H1 (cell line): ENCODE data around the gene KIF25. TPM values are rescaled to one million over a fixed set of nuclear protein-coding genes. Genes with fewer than 3 reads are reported as not detected.

Source experiments
- CTCF ChIA-PET: fragments of 300-600 bp; sonication (Branson Sonifier 250); formaldehyde crosslinking; loops from one replicate; lab custom pipeline; 2021; ENCODE audit not compliant: partially characterized antibody; lab: Charles Lee
- POLR2A ChIA-PET: fragments of 300-600 bp; sonication (Branson Sonifier 250); formaldehyde crosslinking; loops from one replicate; lab custom pipeline; 2021; ENCODE audit warnings: inconsistent platforms; ENCODE audit not compliant: partially characterized antibody; lab: Charles Lee
- DNase-seq, 2 experiments: peaks; one replicate each; pipeline versions ENCODE4 v3.0.0 to v3.0.0-alpha.2; 2010 to 2022; ENCODE audit warnings: low spot score in 2 of 2, low read depth in 1 of 2, mixed read lengths in 1 of 2
- FAIRE-seq: peaks from 2 replicates; lab custom pipeline; 2011; peaks lifted over from hg19 to GRCh38; lab: Jason Lieb, UNC
- H2AFZ ChIP-seq: 2 replicates; pipeline ENCODE4 v1.8.1; 2012; ENCODE audit warnings: low read length, inconsistent platforms
- H2AK5ac ChIP-seq: 2 replicates; pipeline ENCODE4 v1.6.1; 2013; ENCODE audit warnings: low read depth, low read length
- H2BK120ac ChIP-seq: replicated peaks from 2 replicates; pipeline ENCODE3; 2013; ENCODE audit warnings: low read depth, low read length, inconsistent platforms
- H2BK12ac ChIP-seq: 2 replicates; pipeline ENCODE4 v1.6.1; 2013; ENCODE audit warnings: low read depth, low read length
- H2BK15ac ChIP-seq: 2 replicates; pipeline ENCODE4 v1.6.1; 2013; ENCODE audit warnings: low read length
- H2BK20ac ChIP-seq: 2 replicates; pipeline ENCODE4 v1.6.1; 2013; ENCODE audit warnings: low read length
- H2BK5ac ChIP-seq: 2 replicates; pipeline ENCODE4 v1.6.1; 2013; ENCODE audit warnings: low read depth, low read length
- H3K14ac ChIP-seq: 2 replicates; pipeline ENCODE4 v1.6.1; 2013; ENCODE audit warnings: inconsistent platforms; ENCODE audit not compliant: insufficient read length
- H3K18ac ChIP-seq: 2 replicates; pipeline ENCODE4 v1.6.1; 2013; ENCODE audit warnings: low read length; ENCODE audit errors: extremely low read depth
- H3K23ac ChIP-seq: 2 replicates; pipeline ENCODE4 v1.6.1; 2013; ENCODE audit warnings: inconsistent platforms; ENCODE audit not compliant: insufficient read length
- H3K23me2 ChIP-seq: 2 replicates; pipeline ENCODE4 v1.6.1; 2013; ENCODE audit warnings: low read depth, low read length
- H3K27ac ChIP-seq: 2 replicates; pipeline ENCODE4 v1.6.1; 2011; ENCODE audit warnings: low read depth, low read length, inconsistent platforms
- H3K27me3 ChIP-seq, 4 experiments: replicated peaks in 1 of 4; 1 replicate in 1 of 4; 2 replicates in 3 of 4; pipeline versions ENCODE4 v1.6.1 to v1.8.1; 2011 to 2013; ENCODE audit warnings: low read length in 3 of 4, mild to moderate bottlenecking in 3 of 4, inconsistent platforms in 2 of 4, mixed read lengths in 2 of 4, moderate library complexity in 1 of 4; ENCODE audit not compliant: control insufficient read depth in 3 of 4, insufficient read depth in 3 of 4; ENCODE audit errors: extremely low read depth in 1 of 4
- H3K36me3 ChIP-seq, 4 experiments: 2 replicates each; pipeline versions ENCODE4 v1.6.1 to v1.8.1; 2011 to 2013; ENCODE audit warnings: mild to moderate bottlenecking in 4 of 4, low read length in 3 of 4, moderate library complexity in 2 of 4, control low read depth in 1 of 4, inconsistent platforms in 1 of 4; ENCODE audit not compliant: insufficient read depth in 4 of 4, control insufficient read depth in 2 of 4
- H3K4ac ChIP-seq: replicated peaks from 2 replicates; pipeline ENCODE3; 2013; ENCODE audit warnings: low read length, low read depth, mixed read lengths, inconsistent platforms; ENCODE audit not compliant: insufficient read length
- H3K4me1 ChIP-seq, 4 experiments: replicated peaks in 1 of 4; 1 replicate in 1 of 4; 2 replicates in 3 of 4; pipeline versions ENCODE4 v1.6.1 to v1.8.1; 2011 to 2013; ENCODE audit warnings: low read length in 3 of 4, inconsistent platforms in 2 of 4, mixed read lengths in 1 of 4; ENCODE audit not compliant: insufficient read depth in 4 of 4, control insufficient read depth in 3 of 4
- H3K4me2 ChIP-seq, 2 experiments: 2 replicates each; pipeline versions ENCODE4 v1.6.1 to v1.8.1; 2011 to 2013; ENCODE audit warnings: low read depth in 2 of 2, low read length in 2 of 2, control low read depth in 1 of 2, inconsistent platforms in 1 of 2, mild to moderate bottlenecking in 1 of 2; ENCODE audit not compliant: insufficient read depth in 1 of 2
- H3K4me3 ChIP-seq, 4 experiments: fragments of 200-600, 300-600 bp in 1 of 4; sonication (generic), shearing (Covaris generic), sonication (Bioruptor Twin) in 1 of 4; 2 replicates each; pipeline versions ENCODE4 v1.5.1 to v1.8.1; 2011 to 2016; ENCODE audit warnings: low read length in 4 of 4, low read depth in 3 of 4, control low read depth in 2 of 4, inconsistent platforms in 2 of 4, mild to moderate bottlenecking in 2 of 4, mixed read lengths in 1 of 4, moderate library complexity in 1 of 4; ENCODE audit not compliant: insufficient read depth in 2 of 4; ENCODE audit errors: extremely low read depth in 1 of 4
- H3K56ac ChIP-seq: replicated peaks from 2 replicates; pipeline ENCODE3; 2013; ENCODE audit warnings: low read depth, mild to moderate bottlenecking, mixed read lengths, low read length, inconsistent platforms; ENCODE audit not compliant: insufficient read length
- H3K79me1 ChIP-seq: 2 replicates; pipeline ENCODE4 v1.6.1; 2013; ENCODE audit warnings: low read depth, low read length, control low read depth
- H3K79me2 ChIP-seq, 2 experiments: 2 replicates each; pipeline versions ENCODE4 v1.6.1 to v1.8.1; 2012 to 2013; ENCODE audit warnings: low read length in 2 of 2, mild to moderate bottlenecking in 2 of 2, inconsistent platforms in 1 of 2; ENCODE audit not compliant: insufficient read depth in 2 of 2, control insufficient read depth in 1 of 2
- H3K9ac ChIP-seq, 4 experiments: replicated peaks in 1 of 4; 1 replicate in 1 of 4; 2 replicates in 3 of 4; pipeline versions ENCODE4 v1.6.1 to v1.8.1; 2011 to 2013; ENCODE audit warnings: low read depth in 3 of 4, low read length in 3 of 4, control low read depth in 2 of 4, mild to moderate bottlenecking in 2 of 4, moderate library complexity in 2 of 4, inconsistent platforms in 1 of 4; ENCODE audit errors: extremely low read depth in 1 of 4
- H3K9me3 ChIP-seq, 2 experiments: 2 replicates each; pipeline versions ENCODE4 v1.6.1 to v1.8.1; 2012 to 2013; ENCODE audit warnings: mild to moderate bottlenecking in 2 of 2, moderate library complexity in 2 of 2, control low read depth in 1 of 2, inconsistent platforms in 1 of 2, low read depth in 1 of 2, low read length in 1 of 2, mixed read lengths in 1 of 2; ENCODE audit not compliant: insufficient read depth in 2 of 2
- H4K20me1 ChIP-seq, 2 experiments: replicated peaks in 1 of 2; 2 replicates each; pipeline versions ENCODE3 to v1.8.1; 2011 to 2013; ENCODE audit warnings: inconsistent platforms in 2 of 2, low read length in 2 of 2, mild to moderate bottlenecking in 1 of 2; ENCODE audit not compliant: insufficient read depth in 2 of 2, control insufficient read depth in 1 of 2
- H4K5ac ChIP-seq: 2 replicates; pipeline ENCODE4 v1.6.1; 2013; ENCODE audit warnings: low read length, low read depth, mixed read lengths, inconsistent platforms; ENCODE audit not compliant: insufficient read length
- H4K8ac ChIP-seq: 2 replicates; pipeline ENCODE4 v1.8.0; 2013; ENCODE audit warnings: mild to moderate bottlenecking, moderate library complexity, low read length, inconsistent platforms; ENCODE audit not compliant: insufficient read depth; ENCODE audit errors: extremely low read depth
- H4K91ac ChIP-seq: replicated peaks from 2 replicates; pipeline ENCODE3; 2013; ENCODE audit warnings: low read length, mixed read lengths, inconsistent platforms; ENCODE audit not compliant: insufficient read length
- CEBPB ChIP-seq: IDR thresholded peaks from 2 replicates; pipeline ENCODE4 v1.6.1; 2012; ENCODE audit warnings: low read depth, low read length
- CHD1 ChIP-seq: IDR thresholded peaks from 2 replicates; pipeline ENCODE4 v1.6.1; 2012; ENCODE audit warnings: low read depth, low read length, improper control_type of control experiment
- EP300 ChIP-seq, 2 experiments: IDR thresholded peaks; 1 replicate in 1 of 2; 2 replicates in 1 of 2; pipeline ENCODE4 v1.6.1; 2011 to 2012; ENCODE audit warnings: low read depth in 2 of 2, low read length in 2 of 2, mild to moderate bottlenecking in 2 of 2, borderline replicate concordance in 1 of 2, inconsistent platforms in 1 of 2, moderate library complexity in 1 of 2
- EZH2 ChIP-seq: fragments of 200-600 bp; sonication (generic); IDR thresholded peaks from 2 replicates; pipeline ENCODE4 v1.7.1; 2012; ENCODE audit warnings: low read depth, mild to moderate bottlenecking, moderate library complexity, low read length, inconsistent platforms; ENCODE audit not compliant: severe bottlenecking
- HDAC2 ChIP-seq, 2 experiments: fragments of 300-600 bp in 1 of 2; sonication (generic) in 1 of 2; IDR thresholded peaks; 2 replicates each; pipeline ENCODE4 v1.6.1; 2011 to 2012; ENCODE audit warnings: low read depth in 2 of 2, low read length in 2 of 2, mild to moderate bottlenecking in 2 of 2, moderate library complexity in 2 of 2, borderline replicate concordance in 1 of 2, inconsistent platforms in 1 of 2
- HDAC6 ChIP-seq: IDR thresholded peaks from one replicate; pipeline ENCODE4 v1.7.1; 2012; ENCODE audit warnings: low read depth, mild to moderate bottlenecking, inconsistent platforms, low read length, moderate library complexity
- KDM5A ChIP-seq: fragments of 200-600 bp; IDR thresholded peaks from 2 replicates; pipeline ENCODE4 v1.7.1; 2012; ENCODE audit warnings: mild to moderate bottlenecking, low read length, inconsistent platforms, mixed read lengths
- POLR2A ChIP-seq, 2 experiments: IDR thresholded peaks; 1 replicate in 1 of 2; 2 replicates in 1 of 2; pipeline ENCODE4 v1.6.1; 2011; ENCODE audit warnings: low read depth in 2 of 2, low read length in 2 of 2, mild to moderate bottlenecking in 2 of 2; ENCODE audit errors: control extremely low read depth in 1 of 2
- POU5F1 ChIP-seq: IDR thresholded peaks from 2 replicates; pipeline ENCODE4 v1.6.1; 2011; ENCODE audit warnings: low read depth, mild to moderate bottlenecking, low read length, moderate library complexity
- SAP30 ChIP-seq: fragments of 300-600 bp; sonication (generic); IDR thresholded peaks from 2 replicates; pipeline ENCODE4 v1.7.1; 2012; ENCODE audit warnings: low read length, moderate library complexity, mild to moderate bottlenecking, inconsistent platforms; ENCODE audit not compliant: insufficient read depth, insufficient replicate concordance
- ZNF274 ChIP-seq: IDR thresholded peaks from 2 replicates; pipeline ENCODE4 v1.7.0; 2012; ENCODE audit warnings: low read length, borderline replicate concordance; ENCODE audit errors: extremely low read depth
- WGBS, 2 experiments: shearing (Covaris generic) in 1 of 2; methylation state at CpG; one replicate each; pipeline versions ENCODE4 v1.1.6 to v1.1.7; 2013 to 2015; ENCODE audit warnings: low lambda C conversion rate in 2 of 2, mixed read lengths in 2 of 2, inconsistent platforms in 1 of 2, low coverage in 1 of 2, missing lambda C conversion rate in 1 of 2; ENCODE audit not compliant: insufficient replicate concordance in 2 of 2, insufficient coverage in 1 of 2, insufficient read length in 1 of 2; ENCODE audit errors: extremely low coverage in 1 of 2, missing lambda C conversion rate in 1 of 2; 5-methylcytosine and 5-hydroxymethylcytosine counted together
- polyA plus RNA-seq, 7 experiments: library from polyadenylated mRNA; depleted of rRNA in 3 of 7; stranded (reverse) in 5 of 7; unstranded in 2 of 7; fragments of >200 nt in 5 of 7; fragments of 200-250 nt in 2 of 7; gene quantifications; 1 replicate in 5 of 7; 2 replicates in 1 of 7; 4 replicates in 1 of 7; pipeline versions ENCODE4 v1.2.1 to v1.2.3, GENCODE V29; 2011 to 2013; ENCODE audit warnings: missing spikeins in 2 of 7, mixed read lengths in 2 of 7
- total RNA-seq: library from RNA; stranded (reverse); fragmentation: NEBNext Ultra II Directional; extraction: Animal tissue kit (Norgen Biotek cat#: 25700); gene quantifications from 2 replicates; pipeline ENCODE4 v1.2.1, GENCODE V29; 2021
- TF ChIP-seq, protein P1 (sequence below): IDR thresholded peaks from 2 replicates; pipeline ENCODE4 v1.6.1; 2012; ENCODE audit warnings: low read length, inconsistent platforms

Gene KIF25
- total and polyA plus RNA-seq, 2 of the 8 experiments (the other 6 are each of a cell fraction or from before 2014, with no cell fraction given): 1.5 to 2.0 TPM

DNA sequence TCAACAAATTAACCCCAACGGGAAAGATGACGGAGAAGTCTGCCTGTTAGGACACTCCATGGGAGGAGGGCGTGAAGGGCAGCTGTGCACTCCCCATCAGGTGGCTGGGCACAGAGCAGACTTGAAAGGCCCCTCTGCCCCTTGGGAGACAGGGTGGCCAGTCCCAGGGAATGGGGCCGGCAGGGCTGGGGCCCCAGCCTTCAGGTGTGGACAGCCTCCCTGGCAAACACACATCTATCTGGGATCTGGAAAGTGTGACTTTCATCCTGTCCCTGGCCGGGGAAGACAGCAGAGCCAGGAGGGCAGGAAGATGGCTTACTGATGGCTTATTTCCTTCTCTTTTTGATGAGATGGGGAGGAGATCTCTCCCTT, 86.0 kb downstream of the KIF25 start:
- POLR2A ChIA-PET: no interaction called here
- FAIRE-seq: no peak
- H3K79me1 ChIP-seq: no peaks in the 10 kb centered on the region
- CTCF ChIA-PET: interaction anchor here (1.2 to 2.1 kb wide), 3 partner anchors 9 to 21 kb away, joined by 3 to 7 read pairs (median 3); no protein-coding TSS in a partner anchor
- no peak overlapping the region for H2BK5ac ChIP-seq
- no peak overlapping the region for H2AK5ac ChIP-seq
- no peaks in the 10 kb centered on the region for H3K23me2 ChIP-seq
- no peak overlapping the region for H2BK120ac ChIP-seq
- H4K5ac ChIP-seq: no peak overlapping the region
- no peak overlapping the region for H4K91ac ChIP-seq
- no peaks in the 10 kb centered on the region for H4K20me1 ChIP-seq
- H3K9ac ChIP-seq: no peak overlapping the region
- H3K4ac ChIP-seq: no peak overlapping the region
- no peak for DNase-seq
- no peak overlapping the region for H3K14ac ChIP-seq
- no peak overlapping the region for H3K18ac ChIP-seq
- no peak overlapping the region for H2BK20ac ChIP-seq
- no peak overlapping the region for H3K23ac ChIP-seq
- H3K27ac ChIP-seq: no peak overlapping the region
- no peak overlapping the region for H2AFZ ChIP-seq
- peaks cover 0 to 20% (median 6%) of the 10 kb centered on the region in 4 experiments; a peak in 5 of 7 replicates for H3K4me1 ChIP-seq
- H4K8ac ChIP-seq: no peak overlapping the region
- no peak overlapping the region for H2BK12ac ChIP-seq
- H3K9me3 ChIP-seq: no peaks in the 10 kb centered on the region
- 62% methylated on average over 5 of the region's 5 CpGs; no CpG with 5 or more reads in 1 of the 2 experiments for WGBS, 2 experiments
- no peak overlapping the region for H3K4me3 ChIP-seq
- no peaks in the 10 kb centered on the region for H3K27me3 ChIP-seq
- H3K79me2 ChIP-seq: no peaks in the 10 kb centered on the region
- no peak for TF ChIP-seq CEBPB
- TF ChIP-seq EZH2: no peak
- TF ChIP-seq KDM5A: no peak
- no peak for TF ChIP-seq CHD1
- no peak for TF ChIP-seq HDAC6
- TF ChIP-seq, protein P1, sequence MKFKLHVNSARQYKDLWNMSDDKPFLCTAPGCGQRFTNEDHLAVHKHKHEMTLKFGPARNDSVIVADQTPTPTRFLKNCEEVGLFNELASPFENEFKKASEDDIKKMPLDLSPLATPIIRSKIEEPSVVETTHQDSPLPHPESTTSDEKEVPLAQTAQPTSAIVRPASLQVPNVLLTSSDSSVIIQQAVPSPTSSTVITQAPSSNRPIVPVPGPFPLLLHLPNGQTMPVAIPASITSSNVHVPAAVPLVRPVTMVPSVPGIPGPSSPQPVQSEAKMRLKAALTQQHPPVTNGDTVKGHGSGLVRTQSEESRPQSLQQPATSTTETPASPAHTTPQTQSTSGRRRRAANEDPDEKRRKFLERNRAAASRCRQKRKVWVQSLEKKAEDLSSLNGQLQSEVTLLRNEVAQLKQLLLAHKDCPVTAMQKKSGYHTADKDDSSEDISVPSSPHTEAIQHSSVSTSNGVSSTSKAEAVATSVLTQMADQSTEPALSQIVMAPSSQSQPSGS: no peak
- TF ChIP-seq POU5F1: no peak
- TF ChIP-seq POLR2A (IDR thresholded peaks at IDR 0.05; ENCODE audit: control extremely low read depth in 1 of 2, low read depth in 2 of 2, low read length in 2 of 2): no peak
- no peak for TF ChIP-seq ZNF274
- TF ChIP-seq SAP30: no peak
- TF ChIP-seq EP300 (IDR thresholded peaks at IDR 0.05; ENCODE audit: borderline replicate concordance in 1 of 2, low read depth in 2 of 2, low read length in 2 of 2): no peak
- no peak for TF ChIP-seq HDAC2 (IDR thresholded peaks at IDR 0.05; ENCODE audit: borderline replicate concordance in 1 of 2, low read depth in 2 of 2, low read length in 2 of 2)
- TF ChIP-seq, all 59 proteins: peak for 0
- no peaks in the 10 kb centered on the region for H3K36me3 ChIP-seq
- H3K56ac ChIP-seq: no peak overlapping the region
- H2BK15ac ChIP-seq: no peak overlapping the region
- no peak overlapping the region for H3K4me2 ChIP-seq
